Umbilical cord (tissue), 2 donors: ENCODE data around the gene NINL. TPM values are rescaled to one million over a fixed set of nuclear protein-coding genes. Genes with fewer than 3 reads are reported as not detected.

Experiments
- DNase-seq: peaks from one replicate; pipeline ENCODE4 v3.0.0-alpha.2; 2015; ENCODE audit warnings: low spot score
- total RNA-seq: library from RNA; depleted of rRNA; stranded (reverse); fragments of >200 nt; gene quantifications from one replicate; pipeline ENCODE4 v1.2.3, GENCODE V29; 2014; ENCODE audit warnings: low replicate concordance; ENCODE audit not compliant: insufficient read depth

Gene NINL
- total RNA-seq, 1 donor from 2014 or later = 17.6 TPM

GRCh38 chr20:25465243-25466135 is 119.8 kb downstream of the NINL start:
- DNase-seq = no peak

GRCh38 chr20:25464501-25465242 is 120.7 kb downstream of the NINL start:
- DNase-seq = no peak

- DNase-seq = peak; percentile 13
Observed at GRCh38 chr20:25461786-25462545, 123.4 kb downstream of the NINL start.

- DNase-seq = no peak
Observed at GRCh38 chr20:25461281-25461650, 124.1 kb downstream of the NINL start.

GRCh38 chr20:25460566-25461280 is 124.6 kb downstream of the NINL start:
- DNase-seq = no peak

GRCh38 chr20:25459916-25460535 is 125.3 kb downstream of the NINL start:
- no peak for DNase-seq

GRCh38 chr20:25459111-25459830 is 126.1 kb downstream of the NINL start:
- DNase-seq = no peak

DNA sequence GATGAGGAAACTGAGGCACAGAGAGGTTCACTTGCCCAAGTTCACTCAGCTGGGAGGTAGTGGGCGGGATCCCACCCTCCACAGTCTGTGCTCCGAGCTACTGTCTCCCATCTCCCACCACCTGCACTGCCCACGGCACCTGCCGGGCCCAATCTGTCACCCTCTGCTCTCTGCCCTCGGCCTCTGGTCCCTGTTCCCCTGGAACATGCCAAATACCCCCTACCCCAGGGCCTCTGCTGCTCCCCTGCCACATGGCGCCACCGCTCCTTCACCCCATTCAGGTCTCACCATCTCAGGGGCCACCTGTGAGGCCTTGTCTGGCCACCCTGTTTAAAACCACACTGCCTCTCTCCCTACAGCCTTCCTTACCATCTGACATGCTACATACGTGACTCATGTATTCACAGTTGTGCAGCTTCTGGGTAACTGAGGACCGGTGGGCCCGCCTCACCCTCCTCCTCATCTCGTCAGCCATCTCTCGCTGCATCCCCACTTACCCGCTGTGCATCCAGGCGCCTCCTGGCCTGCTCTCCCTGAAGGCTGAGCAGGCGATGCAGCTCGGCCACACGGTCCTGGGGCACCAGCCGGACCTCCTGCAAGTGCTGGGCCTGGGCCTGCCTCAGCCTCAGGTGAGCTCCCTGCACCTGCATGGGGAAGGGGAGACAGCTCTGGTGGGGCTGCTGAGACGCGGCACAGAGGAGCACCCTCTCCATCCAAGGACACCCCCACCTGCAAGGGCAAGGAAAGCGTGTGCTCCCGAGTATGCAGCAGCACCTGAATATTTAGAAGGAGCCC is 127.2 kb downstream of the NINL start:
- DNase-seq = no peak

GRCh38 chr20:25454153-25454900 is 131.0 kb downstream of the NINL start:
- DNase-seq = no peak

GRCh38 chr20:25453035-25453810 is 132.1 kb downstream of the NINL start:
- no peak for DNase-seq

DNA sequence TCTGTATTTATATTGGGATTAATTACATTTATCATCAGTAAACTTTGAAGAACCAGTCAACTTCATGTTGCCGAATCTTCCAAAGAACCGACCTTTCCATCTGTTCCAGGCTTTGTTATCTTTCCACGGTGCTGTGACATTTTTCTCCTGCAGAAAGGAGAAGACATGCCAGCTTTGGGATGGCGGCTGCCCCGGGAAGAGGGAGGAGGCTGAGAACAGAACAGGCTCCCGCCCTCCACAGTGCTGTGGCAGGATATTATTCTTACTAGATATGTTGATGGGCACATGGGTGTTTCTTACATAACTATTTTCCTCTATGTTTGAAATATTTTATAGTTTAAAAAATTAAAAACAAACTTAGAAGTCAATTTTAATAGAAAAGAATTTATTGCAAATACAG is 133.0 kb downstream of the NINL start:
- DNase-seq = no peak

DNA sequence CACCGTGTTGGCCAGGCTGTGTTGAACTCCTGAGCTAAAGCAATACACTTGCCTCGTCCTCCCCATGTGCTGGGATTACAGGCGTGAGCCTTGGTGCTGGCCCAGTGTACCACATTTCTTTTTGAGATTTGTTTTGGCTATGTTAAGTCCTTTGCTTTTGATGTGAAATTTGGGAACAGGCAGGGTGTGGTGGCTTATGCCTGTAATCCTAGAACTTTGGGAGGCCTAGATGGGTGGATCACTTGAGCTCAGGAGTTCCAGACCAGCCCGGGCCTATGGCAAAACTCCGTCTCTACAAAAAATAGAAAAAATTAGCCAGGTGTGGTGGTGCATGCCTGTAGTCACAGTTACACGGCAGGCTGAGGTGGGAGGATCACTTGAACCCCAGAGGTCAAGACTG is 137.7 kb downstream of the NINL start:
- no peak for DNase-seq

GRCh38 chr20:25444556-25444955 is 140.8 kb downstream of the NINL start:
- no peak for DNase-seq

DNA sequence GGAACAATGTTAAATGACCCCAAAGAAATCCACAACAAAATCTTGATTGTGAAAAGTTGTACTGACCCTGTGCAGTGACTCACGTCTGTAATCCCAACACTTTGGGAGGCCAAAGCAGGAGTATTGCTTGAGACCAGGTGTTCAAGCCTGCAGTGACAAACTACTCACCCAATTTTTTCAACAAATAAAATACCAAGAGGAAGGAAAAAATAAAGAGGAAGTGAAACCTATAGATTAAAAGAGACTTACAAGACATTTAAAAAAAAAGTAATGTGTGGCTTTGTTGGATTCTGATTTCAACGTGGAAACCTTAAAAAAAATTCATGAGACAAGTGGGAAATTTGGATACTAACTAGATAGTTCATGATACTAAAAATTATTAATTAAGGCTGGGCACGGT is 146.0 kb downstream of the NINL start:
- no peak for DNase-seq

GRCh38 chr20:25437153-25437581 is 148.2 kb downstream of the NINL start:
- peak; percentile 9 for DNase-seq

GRCh38 chr20:25424536-25424935 is 160.8 kb downstream of the NINL start:
- DNase-seq = no peak

DNA sequence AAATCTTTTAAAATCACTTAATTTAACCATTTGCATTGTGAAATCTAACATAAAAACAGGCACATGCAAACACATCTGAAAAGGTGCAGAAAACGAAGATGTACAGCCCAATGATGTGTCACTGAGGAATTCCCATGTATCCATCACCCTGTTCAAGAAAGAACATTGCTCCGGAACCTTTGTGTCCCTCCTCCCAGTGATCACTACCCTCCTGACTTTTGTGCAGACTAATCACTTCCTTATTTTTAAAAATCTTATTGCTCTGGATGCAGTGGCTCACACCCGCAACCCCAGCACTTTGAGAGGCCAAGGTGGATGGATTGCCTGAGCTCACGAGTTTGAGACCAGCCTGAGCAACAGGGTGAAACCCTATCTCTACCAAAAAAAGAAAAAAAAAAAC is 163.3 kb downstream of the NINL start:
- DNase-seq = no peak

DNA sequence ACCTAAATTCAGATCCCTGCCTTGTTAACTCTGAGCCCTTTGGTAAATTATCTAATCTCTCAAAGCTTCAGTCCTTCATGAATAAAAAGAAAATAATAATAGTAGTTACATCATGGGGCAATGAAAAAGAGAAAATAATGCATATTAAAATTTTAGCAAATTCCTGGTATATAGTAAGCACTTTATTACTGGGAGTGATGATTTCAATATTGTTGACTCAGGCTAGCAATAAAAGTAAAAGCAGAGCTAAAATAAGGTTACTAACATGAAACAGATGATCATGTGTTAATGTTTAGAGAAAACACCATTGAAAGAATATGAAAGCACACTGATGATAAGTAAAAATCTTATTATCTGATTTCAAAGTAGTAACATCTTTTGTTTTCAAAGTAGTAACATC is 164.2 kb downstream of the NINL start:
- no peak for DNase-seq
